Hepatocyte (in vitro differentiated cells): ENCODE data around the gene PRDM9. TPM values are rescaled to one million over a fixed set of nuclear protein-coding genes. Genes with fewer than 3 reads are reported as not detected.
"Not testable (repeated sequence)": the region's sequence is repeated elsewhere in the genome, so short reads cannot be mapped to it uniquely, and the experiment has no call there.

Experiments
- DNase-seq: peaks from one replicate; pipeline ENCODE4 v3.0.0-alpha.2; 2016; ENCODE audit warnings: low spot score
- H2AFZ ChIP-seq: fragments of 200-600 bp; sonication (generic); 2 replicates; pipeline ENCODE4 v1.6.0; 2016; ENCODE audit warnings: antibody characterized with exemption, mild to moderate bottlenecking
- H3K27ac ChIP-seq: fragments of 200-600 bp; sonication (generic); 2 replicates; pipeline ENCODE4 v1.5.1; 2016; ENCODE audit warnings: mild to moderate bottlenecking
- H3K27me3 ChIP-seq: fragments of 200-600 bp; sonication (generic); 2 replicates; pipeline ENCODE4 v1.6.1; 2016
- H3K36me3 ChIP-seq: fragments of 200-600 bp; sonication (generic); replicated peaks from 2 replicates; pipeline ENCODE4 v1.5.1; 2016; ENCODE audit warnings: low read depth; ENCODE audit not compliant: insufficient read depth
- H3K4me1 ChIP-seq: fragments of 200-600 bp; sonication (generic); 2 replicates; pipeline ENCODE4 v1.5.1; 2016; ENCODE audit warnings: mild to moderate bottlenecking, moderate library complexity; ENCODE audit not compliant: insufficient read depth
- H3K4me2 ChIP-seq: fragments of 200-600 bp; sonication (generic); 2 replicates; pipeline ENCODE4 v1.6.0; 2016
- H3K4me3 ChIP-seq: fragments of 200-600 bp; sonication (generic); 2 replicates; pipeline ENCODE4 v1.5.1; 2016; ENCODE audit warnings: mild to moderate bottlenecking
- H3K79me2 ChIP-seq: fragments of 200-600 bp; sonication (generic); 2 replicates; pipeline ENCODE4 v1.6.0; 2017; ENCODE audit warnings: mild to moderate bottlenecking
- H3K9me2 ChIP-seq: fragments of 200-600 bp; sonication (generic); replicated peaks from 2 replicates; pipeline ENCODE4 v1.6.0; 2017; ENCODE audit warnings: mild to moderate bottlenecking; ENCODE audit not compliant: insufficient read depth
- H3K9me3 ChIP-seq: fragments of 200-600 bp; sonication (generic); 2 replicates; pipeline ENCODE4 v1.5.1; 2016; ENCODE audit warnings: low read depth, mild to moderate bottlenecking
- H4K20me1 ChIP-seq: fragments of 200-600 bp; sonication (generic); 2 replicates; pipeline ENCODE4 v1.6.0; 2016; ENCODE audit warnings: mild to moderate bottlenecking; ENCODE audit not compliant: insufficient read depth, poor library complexity, severe bottlenecking
- EZH2 ChIP-seq: fragments of 200-600 bp; sonication (generic); IDR thresholded peaks from 2 replicates; pipeline ENCODE4 v1.6.1; 2016; ENCODE audit warnings: antibody characterized with exemption, mild to moderate bottlenecking, borderline replicate concordance
- EZH2phosphoT487 ChIP-seq: fragments of 200-600 bp; sonication (generic); IDR thresholded peaks from one replicate; pipeline ENCODE4 v1.6.1; 2018; ENCODE audit warnings: antibody characterized with exemption, mild to moderate bottlenecking, low read depth, moderate library complexity; ENCODE audit not compliant: unreplicated experiment, severe bottlenecking
- WGBS: methylation state at CpG from one replicate; pipeline ENCODE4 v1.1.6; 2016; ENCODE audit warnings: low lambda C conversion rate; ENCODE audit errors: missing lambda C conversion rate; 5-methylcytosine and 5-hydroxymethylcytosine counted together
- polyA plus RNA-seq: library from polyadenylated mRNA; unstranded; fragments of >200 nt; fragmentation: Nextera tagmentation; extraction: Ambion mirVana; gene quantifications from 2 replicates; pipeline ENCODE4 v1.2.1, GENCODE V29; 2016
- total RNA-seq: library from RNA; depleted of rRNA; stranded (reverse); fragments of >200 nt; gene quantifications from 2 replicates; pipeline ENCODE4 v1.2.3, GENCODE V29; 2014
- TF ChIP-seq, protein P1 (sequence below): fragments of 200-600 bp; sonication (generic); IDR thresholded peaks from 2 replicates; pipeline ENCODE4 v1.5.1; 2016; ENCODE audit warnings: antibody characterized with exemption, mild to moderate bottlenecking; ENCODE audit not compliant: poor library complexity

Gene PRDM9
- total and polyA plus RNA-seq, 2 experiments from 2014 or later, result not detected

- not testable (repeated sequence) for H3K9me3 ChIP-seq, H3K4me2 ChIP-seq, H3K4me1 ChIP-seq, H3K79me2 ChIP-seq, H4K20me1 ChIP-seq, H3K36me3 ChIP-seq, H2AFZ ChIP-seq, H3K27ac ChIP-seq, H3K4me3 ChIP-seq, H3K27me3 ChIP-seq, H3K9me2 ChIP-seq, DNase-seq
- 97% methylated on average over 10 of the region's 15 CpGs for WGBS
Measured at GRCh38 chr5:23527216-23527920, 20.0 kb downstream of the PRDM9 start.

- Histone ChIP-seq H3K4me2 (no peak overlapping the region), H3K4me3 (no peak overlapping the region), H3K9me3 (no peaks in the 10 kb centered on the region), H4K20me1 (no peaks in the 10 kb centered on the region), H3K36me3 (no peaks in the 10 kb centered on the region), H3K4me1 (no peaks in the 10 kb centered on the region), H3K27ac (no peak overlapping the region), H3K79me2 (no peaks in the 10 kb centered on the region), H3K9me2 (no peaks in the 10 kb centered on the region), H3K27me3 (no peaks in the 10 kb centered on the region), H2AFZ (no peak overlapping the region)
- DNase-seq, result no peak
- TF ChIP-seq EZH2 (no peak), EZH2phosphoT487 (no peak)
- TF ChIP-seq, protein P1, sequence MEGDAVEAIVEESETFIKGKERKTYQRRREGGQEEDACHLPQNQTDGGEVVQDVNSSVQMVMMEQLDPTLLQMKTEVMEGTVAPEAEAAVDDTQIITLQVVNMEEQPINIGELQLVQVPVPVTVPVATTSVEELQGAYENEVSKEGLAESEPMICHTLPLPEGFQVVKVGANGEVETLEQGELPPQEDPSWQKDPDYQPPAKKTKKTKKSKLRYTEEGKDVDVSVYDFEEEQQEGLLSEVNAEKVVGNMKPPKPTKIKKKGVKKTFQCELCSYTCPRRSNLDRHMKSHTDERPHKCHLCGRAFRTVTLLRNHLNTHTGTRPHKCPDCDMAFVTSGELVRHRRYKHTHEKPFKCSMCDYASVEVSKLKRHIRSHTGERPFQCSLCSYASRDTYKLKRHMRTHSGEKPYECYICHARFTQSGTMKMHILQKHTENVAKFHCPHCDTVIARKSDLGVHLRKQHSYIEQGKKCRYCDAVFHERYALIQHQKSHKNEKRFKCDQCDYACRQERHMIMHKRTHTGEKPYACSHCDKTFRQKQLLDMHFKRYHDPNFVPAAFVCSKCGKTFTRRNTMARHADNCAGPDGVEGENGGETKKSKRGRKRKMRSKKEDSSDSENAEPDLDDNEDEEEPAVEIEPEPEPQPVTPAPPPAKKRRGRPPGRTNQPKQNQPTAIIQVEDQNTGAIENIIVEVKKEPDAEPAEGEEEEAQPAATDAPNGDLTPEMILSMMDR, result no peak
- 28% methylated on average over 4 of the region's 4 CpGs for WGBS
Measured at GRCh38 chr5:23528677-23529076, 21.3 kb downstream of the PRDM9 start.

- H3K79me2 ChIP-seq, result no peaks in the 10 kb centered on the region
- no peaks in the 10 kb centered on the region for H3K9me2 ChIP-seq
- H3K9me3 ChIP-seq, result no peaks in the 10 kb centered on the region
- no peaks in the 10 kb centered on the region for H3K4me1 ChIP-seq
- DNase-seq, result no peak
- no peak overlapping the region for H3K4me2 ChIP-seq
- H3K36me3 ChIP-seq, result no peaks in the 10 kb centered on the region
- no peak overlapping the region for H3K27ac ChIP-seq
- H3K4me3 ChIP-seq, result no peak overlapping the region
- no peak overlapping the region for H2AFZ ChIP-seq
- no peaks in the 10 kb centered on the region for H4K20me1 ChIP-seq
- no peak for TF ChIP-seq EZH2phosphoT487
- no peak for TF ChIP-seq EZH2
- TF ChIP-seq, protein P1, result no peak
- no peaks in the 10 kb centered on the region for H3K27me3 ChIP-seq
Measured at GRCh38 chr5:23530571-23530970, 23.2 kb downstream of the PRDM9 start.

GRCh38 chr5:23571059-23571458 lies 63.6 kb downstream of the PRDM9 start:
- Histone ChIP-seq H3K9me2 (no peaks in the 10 kb centered on the region), H3K4me1 (no peaks in the 10 kb centered on the region), H3K79me2 (no peaks in the 10 kb centered on the region), H4K20me1 (no peaks in the 10 kb centered on the region), H3K27me3 (no peaks in the 10 kb centered on the region), H3K4me3 (no peak overlapping the region), H3K9me3 (no peaks in the 10 kb centered on the region), H3K36me3 (no peaks in the 10 kb centered on the region), H2AFZ (no peak overlapping the region), H3K27ac (no peak overlapping the region), H3K4me2 (no peak overlapping the region)
- TF ChIP-seq, protein P1, result no peak
- no peak for TF ChIP-seq EZH2
- TF ChIP-seq EZH2phosphoT487, result no peak
- no peak for DNase-seq
- 87% methylated on average over 4 of the region's 4 CpGs for WGBS
